ENCODE measurements around the gene TAS2R4.
"Not testable (repeated sequence)": the region's sequence is repeated elsewhere in the genome, so short reads cannot be mapped to it uniquely, and the experiment has no call there.

Gene TAS2R4

GRCh38 chr7:141744131-141744530, 32.3 kb upstream of the TAS2R4 start:
- H3K4ac ChIP-seq (ENCODE audit: low read depth in 1 of 2, low read length in 2 of 2) = no peak overlapping the region
- no peak overlapping the region for H2BK120ac ChIP-seq (ENCODE audit: low read depth, low read length)
- H3K14ac ChIP-seq (ENCODE audit: low read length in 2 of 2) = no peak overlapping the region
- no peak overlapping the region for H3K4me2 ChIP-seq (ENCODE audit: low read length, poor library complexity, severe bottlenecking)
- H3K9ac ChIP-seq (ENCODE audit: low read length) = no peak overlapping the region
- H2BK12ac ChIP-seq (ENCODE audit: low read length in 2 of 2) = no peak overlapping the region
- H3K36me3 ChIP-seq (ENCODE audit: control insufficient read depth in 1 of 2, insufficient read depth in 2 of 2, low read depth in 1 of 2, low read length in 2 of 2) = peaks cover 24 to 95% of the 10 kb centered on the region in 2 experiments
- no peak overlapping the region for H3K23ac ChIP-seq (ENCODE audit: low read length in 2 of 2)
- no peak overlapping the region for H3K4me3 ChIP-seq (ENCODE audit: insufficient read depth in 1 of 2, low read depth in 1 of 2, low read length in 2 of 2)
- H3K18ac ChIP-seq (ENCODE audit: low read depth in 1 of 2, low read length in 2 of 2) = no peak overlapping the region
- no peak overlapping the region for H4K91ac ChIP-seq (ENCODE audit: low read length)
- no peaks in the 10 kb centered on the region for H3K27me3 ChIP-seq (ENCODE audit: control insufficient read depth in 1 of 2, insufficient read depth in 1 of 2, low read length in 2 of 2)
- no peak overlapping the region for H2AK5ac ChIP-seq (ENCODE audit: low read length, severe bottlenecking)
- H3K79me1 ChIP-seq (replicated peaks; ENCODE audit: low read length, poor library complexity, severe bottlenecking) = peaks cover 21% of the 10 kb centered on the region
- DNase-seq = no peak
- no peak overlapping the region for H3K27ac ChIP-seq (ENCODE audit: low read length, poor library complexity, severe bottlenecking)
- H2AFZ ChIP-seq (ENCODE audit: low read depth, low read length) = no peak overlapping the region
- over 99% methylated on average over 2 of the region's 2 CpGs for WGBS
- H2BK5ac ChIP-seq (ENCODE audit: low read depth, low read length, poor library complexity, severe bottlenecking) = no peak overlapping the region
- peaks cover 4% of the 10 kb centered on the region for H3K4me1 ChIP-seq (ENCODE audit: control insufficient read depth, insufficient read depth, low read depth, low read length)
- H2BK15ac ChIP-seq (ENCODE audit: low read depth, poor library complexity, severe bottlenecking) = no peak overlapping the region
- H3K9me3 ChIP-seq (ENCODE audit: control insufficient read depth, low read length) = no peaks in the 10 kb centered on the region
- H4K8ac ChIP-seq (ENCODE audit: low read length) = no peak overlapping the region

GRCh38 chr7:141748396-141748795, 28.1 kb upstream of the TAS2R4 start:
- Histone ChIP-seq H3K4ac (ENCODE audit: low read depth in 1 of 2, low read length in 2 of 2) (no peak overlapping the region), H3K9me3 (ENCODE audit: control insufficient read depth, low read length) (peaks cover 34% of the 10 kb centered on the region), H3K4me3 (ENCODE audit: insufficient read depth in 1 of 2, low read depth in 1 of 2, low read length in 2 of 2) (no peak overlapping the region), H2BK15ac (ENCODE audit: low read depth, poor library complexity, severe bottlenecking) (no peak overlapping the region), H3K79me1 (replicated peaks; ENCODE audit: low read length, poor library complexity, severe bottlenecking) (peaks cover 14% of the 10 kb centered on the region), H2BK5ac (ENCODE audit: low read depth, low read length, poor library complexity, severe bottlenecking) (no peak overlapping the region), H3K14ac (ENCODE audit: low read length in 2 of 2) (no peak overlapping the region), H3K9ac (ENCODE audit: low read length) (no peak overlapping the region), H3K4me1 (ENCODE audit: control insufficient read depth, insufficient read depth, low read depth, low read length) (no peaks in the 10 kb centered on the region), H3K23ac (ENCODE audit: low read length in 2 of 2) (no peak overlapping the region), H3K27me3 (ENCODE audit: control insufficient read depth in 1 of 2, insufficient read depth in 1 of 2, low read length in 2 of 2) (no peaks in the 10 kb centered on the region), H2BK120ac (ENCODE audit: low read depth, low read length) (no peak overlapping the region), H4K91ac (ENCODE audit: low read length) (no peak overlapping the region), H3K18ac (ENCODE audit: low read depth in 1 of 2, low read length in 2 of 2) (no peak overlapping the region), H4K8ac (ENCODE audit: low read length) (no peak overlapping the region), H3K4me2 (ENCODE audit: low read length, poor library complexity, severe bottlenecking) (no peak overlapping the region), H2BK12ac (ENCODE audit: low read length in 2 of 2) (no peak overlapping the region), H2AFZ (ENCODE audit: low read depth, low read length) (no peak overlapping the region), H2AK5ac (ENCODE audit: low read length, severe bottlenecking) (no peak overlapping the region), H3K36me3 (ENCODE audit: control insufficient read depth in 1 of 2, insufficient read depth in 2 of 2, low read depth in 1 of 2, low read length in 2 of 2) (peaks cover 35 to 97% of the 10 kb centered on the region in 2 experiments), H3K27ac (ENCODE audit: low read length, poor library complexity, severe bottlenecking) (peak overlapping the region; percentile 39)
- DNase-seq = no peak
- 100% methylated on average over 2 of the region's 2 CpGs for WGBS

- WGBS = 95% methylated on average over 8 of the region's 10 CpGs
- H2BK15ac ChIP-seq (ENCODE audit: low read depth, poor library complexity, severe bottlenecking); H2AFZ ChIP-seq (ENCODE audit: low read depth, low read length); H2AK5ac ChIP-seq (ENCODE audit: low read length, severe bottlenecking); H3K4me1 ChIP-seq (ENCODE audit: control insufficient read depth, insufficient read depth, low read depth, low read length); H4K8ac ChIP-seq (ENCODE audit: low read length); H3K23ac ChIP-seq (ENCODE audit: low read length in 2 of 2); H2BK120ac ChIP-seq (ENCODE audit: low read depth, low read length); H3K4me3 ChIP-seq (ENCODE audit: insufficient read depth in 1 of 2, low read depth in 1 of 2, low read length in 2 of 2); H3K27ac ChIP-seq (ENCODE audit: low read length, poor library complexity, severe bottlenecking); H3K14ac ChIP-seq (ENCODE audit: low read length in 2 of 2); H3K27me3 ChIP-seq (ENCODE audit: control insufficient read depth in 1 of 2, insufficient read depth in 1 of 2, low read length in 2 of 2); H3K4ac ChIP-seq (ENCODE audit: low read depth in 1 of 2, low read length in 2 of 2); H2BK12ac ChIP-seq (ENCODE audit: low read length in 2 of 2); H3K18ac ChIP-seq (ENCODE audit: low read depth in 1 of 2, low read length in 2 of 2); H3K4me2 ChIP-seq (ENCODE audit: low read length, poor library complexity, severe bottlenecking); H4K91ac ChIP-seq (ENCODE audit: low read length); H2BK5ac ChIP-seq (ENCODE audit: low read depth, low read length, poor library complexity, severe bottlenecking); H3K9ac ChIP-seq (ENCODE audit: low read length): not testable (repeated sequence)
- peaks cover 39 to 92% of the 10 kb centered on the region in 2 experiments for H3K36me3 ChIP-seq (ENCODE audit: control insufficient read depth in 1 of 2, insufficient read depth in 2 of 2, low read depth in 1 of 2, low read length in 2 of 2)
- DNase-seq = peak; percentile 14
- peaks cover 27% of the 10 kb centered on the region for H3K79me1 ChIP-seq (replicated peaks; ENCODE audit: low read length, poor library complexity, severe bottlenecking)
- peaks cover 34% of the 10 kb centered on the region for H3K9me3 ChIP-seq (ENCODE audit: control insufficient read depth, low read length)
Measured at GRCh38 chr7:141751904-141752303, 24.6 kb upstream of the TAS2R4 start.

GRCh38 chr7:141752634-141753033, 23.8 kb upstream of the TAS2R4 start:
- WGBS = over 99% methylated on average over 12 of the region's 13 CpGs

More at GRCh38 chr7:141752634-141753033, 23.8 kb upstream of the TAS2R4 start:
- no peak overlapping the region for H2BK120ac ChIP-seq (ENCODE audit: low read depth, low read length)
- H3K23ac ChIP-seq (ENCODE audit: low read length in 2 of 2) = no peak overlapping the region
- no peak overlapping the region for H4K91ac ChIP-seq (ENCODE audit: low read length)
- no peak overlapping the region for H2BK15ac ChIP-seq (ENCODE audit: low read depth, poor library complexity, severe bottlenecking)
- peak; percentile 2 for DNase-seq
- no peak overlapping the region for H3K18ac ChIP-seq (ENCODE audit: low read depth in 1 of 2, low read length in 2 of 2)
- H3K36me3 ChIP-seq (ENCODE audit: control insufficient read depth in 1 of 2, insufficient read depth in 2 of 2, low read depth in 1 of 2, low read length in 2 of 2) = peaks cover 40 to 95% of the 10 kb centered on the region in 2 experiments
- H3K14ac ChIP-seq (ENCODE audit: low read length in 2 of 2) = no peak overlapping the region
- peaks cover 32% of the 10 kb centered on the region for H3K79me1 ChIP-seq (replicated peaks; ENCODE audit: low read length, poor library complexity, severe bottlenecking)
- H2BK12ac ChIP-seq (ENCODE audit: low read length in 2 of 2) = no peak overlapping the region
- H3K27me3 ChIP-seq (ENCODE audit: control insufficient read depth in 1 of 2, insufficient read depth in 1 of 2, low read length in 2 of 2) = no peaks in the 10 kb centered on the region
- H3K4me3 ChIP-seq (ENCODE audit: insufficient read depth in 1 of 2, low read depth in 1 of 2, low read length in 2 of 2) = no peak overlapping the region
- no peak overlapping the region for H2AFZ ChIP-seq (ENCODE audit: low read depth, low read length)
- no peak overlapping the region for H3K4me2 ChIP-seq (ENCODE audit: low read length, poor library complexity, severe bottlenecking)
- no peak overlapping the region for H4K8ac ChIP-seq (ENCODE audit: low read length)
- no peak overlapping the region for H2BK5ac ChIP-seq (ENCODE audit: low read depth, low read length, poor library complexity, severe bottlenecking)
- no peak overlapping the region for H3K9ac ChIP-seq (ENCODE audit: low read length)
- H3K4me1 ChIP-seq (ENCODE audit: control insufficient read depth, insufficient read depth, low read depth, low read length) = no peaks in the 10 kb centered on the region
- H3K27ac ChIP-seq (ENCODE audit: low read length, poor library complexity, severe bottlenecking) = no peak overlapping the region
- no peak overlapping the region for H3K4ac ChIP-seq (ENCODE audit: low read depth in 1 of 2, low read length in 2 of 2)
- H2AK5ac ChIP-seq (ENCODE audit: low read length, severe bottlenecking) = no peak overlapping the region
- H3K9me3 ChIP-seq (ENCODE audit: control insufficient read depth, low read length) = peaks cover 34% of the 10 kb centered on the region

Measured in mesenchymal stem cell (in vitro differentiated cells and primary cell).